NCI-H510A treated with DMSO at 0.1 percent for 48 hours (cell line): ENCODE data around the gene UBN2.
"Not testable (repeated sequence)": the region's sequence is repeated elsewhere in the genome, so short reads cannot be mapped to it uniquely, and the experiment has no call there.

Source experiments
- DNase-seq: peaks from one replicate; lab custom pipeline; 2025; lab: John Stamatoyannopoulos, UW

Gene UBN2

GRCh38 chr7:139230774-139231512 is at the start of gene UBN2:
UBN2 (plus strand) TSS chr7:139231237; CDS start chr7:139231485, 248 bp downstream.
- DNase-seq = peak; percentile 78

GRCh38 chr7:139181404-139181803 is 49.6 kb upstream of the UBN2 start:
- DNase-seq = no peak

GRCh38 chr7:139182363-139182762 is 48.7 kb upstream of the UBN2 start:
- no peak for DNase-seq

GRCh38 chr7:139183251-139183650 is 47.8 kb upstream of the UBN2 start:
- DNase-seq = no peak

DNA sequence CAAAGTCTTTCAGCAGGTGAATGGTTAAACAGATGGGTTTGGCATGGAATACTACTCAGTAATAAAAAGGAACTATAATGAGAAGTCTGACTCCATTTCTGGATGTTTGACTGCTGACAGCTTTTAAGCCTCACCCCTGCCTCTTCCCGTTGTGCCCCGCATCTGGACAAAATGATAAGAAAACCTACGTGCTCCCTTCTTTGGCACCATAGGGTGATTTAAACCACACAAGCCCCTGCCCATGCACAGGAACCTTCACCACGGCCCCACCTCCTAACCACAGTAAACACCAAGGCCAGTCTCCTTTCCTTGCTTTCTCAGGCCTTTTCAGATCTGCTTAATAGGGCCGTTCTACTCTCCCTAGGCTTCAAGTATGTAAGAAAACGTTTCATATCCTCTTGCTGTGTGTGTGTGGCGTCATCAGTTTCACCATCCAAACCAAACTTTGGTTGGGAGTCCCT is 47.1 kb upstream of the UBN2 start:
- DNase-seq = no peak

GRCh38 chr7:139186146-139186545 is 44.9 kb upstream of the UBN2 start:
- DNase-seq = no peak

- DNase-seq = no peak
Observed at GRCh38 chr7:139189357-139189756, 41.7 kb upstream of the UBN2 start.

DNA sequence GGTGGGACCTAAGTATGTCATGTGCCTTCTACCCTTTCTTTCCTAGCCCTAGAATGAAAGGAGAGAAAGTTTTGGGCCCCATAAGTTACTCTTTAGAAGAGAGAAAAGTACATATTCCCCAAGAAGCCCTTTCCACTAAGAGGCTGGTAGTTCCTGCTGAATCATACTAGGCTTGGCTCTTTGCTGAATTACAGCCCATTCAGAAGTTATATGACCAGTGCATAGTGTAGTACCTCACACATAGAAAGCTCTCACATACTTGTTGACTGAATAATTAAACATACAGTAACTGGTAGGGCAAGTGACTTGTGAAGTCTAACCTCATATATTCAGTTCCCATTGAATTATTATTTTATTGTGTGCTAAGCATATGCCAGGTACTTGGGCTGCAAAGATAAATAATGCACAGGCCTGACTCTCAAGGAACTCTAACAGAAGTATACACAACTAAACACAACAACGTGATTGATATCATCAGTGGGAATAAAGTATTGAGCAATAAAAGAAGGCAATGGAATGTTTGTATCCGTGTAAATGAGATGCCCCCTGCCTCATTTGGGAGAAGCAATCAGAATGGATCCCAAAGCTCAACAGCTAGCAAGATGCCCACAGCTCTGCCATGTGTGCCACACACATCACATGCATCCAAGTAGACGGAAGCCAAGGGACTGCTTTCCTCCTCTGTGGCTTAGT is 38.9 kb upstream of the UBN2 start:
- DNase-seq = no peak

DNA sequence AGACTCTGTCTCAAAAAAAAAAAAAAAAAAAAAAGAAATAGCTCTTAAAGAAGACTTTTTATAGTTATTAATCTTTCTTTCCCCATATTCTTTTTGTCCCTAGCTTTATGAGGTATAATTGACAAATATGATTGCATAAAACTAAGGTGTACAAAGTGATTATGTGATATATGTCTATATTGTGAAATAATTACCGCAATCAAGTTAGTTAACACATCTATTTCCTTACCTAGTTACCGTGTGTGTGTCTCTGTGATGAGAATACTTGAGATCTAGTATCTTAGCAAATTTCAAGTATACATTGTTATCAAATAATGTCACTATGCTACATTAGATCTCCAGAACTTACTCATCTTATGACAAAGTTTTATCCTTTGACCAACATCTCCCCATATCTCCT is 30.7 kb upstream of the UBN2 start:
- no peak for DNase-seq

- DNase-seq = no peak
Observed at GRCh38 chr7:139203992-139204391, 27.0 kb upstream of the UBN2 start.

GRCh38 chr7:139205843-139206242 is 25.2 kb upstream of the UBN2 start:
- DNase-seq = no peak

- DNase-seq = no peak
Observed at GRCh38 chr7:139212133-139212532, 18.9 kb upstream of the UBN2 start.

DNA sequence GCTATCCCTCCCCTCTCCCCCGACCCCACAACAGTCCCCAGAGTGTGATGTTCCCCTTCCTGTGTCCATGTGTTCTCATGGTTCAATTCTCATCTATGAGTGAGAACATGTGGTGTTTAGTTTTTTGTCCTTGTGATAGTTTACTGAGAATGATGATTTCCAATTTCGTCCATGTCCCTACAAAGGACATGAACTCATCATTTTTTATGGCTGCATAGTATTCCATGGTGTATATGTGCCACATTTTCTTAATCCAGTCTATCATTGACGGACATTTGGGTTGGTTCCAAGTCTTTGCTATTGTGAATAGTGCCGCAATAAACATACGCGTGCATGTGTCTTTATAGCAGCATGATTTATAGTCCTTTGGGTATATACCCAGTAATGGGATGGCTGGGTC is 17.5 kb upstream of the UBN2 start:
- DNase-seq = not testable (repeated sequence)

DNA sequence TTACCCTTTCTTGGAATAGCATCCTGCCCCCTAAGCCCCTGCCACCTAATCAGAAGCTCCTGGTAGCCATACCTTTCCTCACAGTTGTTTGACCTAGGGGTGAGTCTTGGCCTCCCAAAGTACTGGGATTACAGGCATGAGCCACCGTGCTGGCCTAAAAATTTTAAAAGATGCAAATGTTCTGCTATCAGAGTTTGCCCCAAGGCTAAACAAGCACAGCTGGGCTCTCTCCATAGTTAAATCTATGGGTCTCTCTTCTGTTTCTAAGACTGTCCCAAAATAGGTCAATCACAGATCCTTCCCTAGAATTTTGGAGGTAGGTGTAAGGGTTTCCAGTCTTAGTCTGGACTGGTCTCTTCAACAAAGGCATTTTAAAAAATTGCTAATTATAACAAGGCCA is 12.9 kb upstream of the UBN2 start:
- no peak for DNase-seq

- DNase-seq = no peak
Observed at GRCh38 chr7:139224219-139224618, 6.8 kb upstream of the UBN2 start.

DNA sequence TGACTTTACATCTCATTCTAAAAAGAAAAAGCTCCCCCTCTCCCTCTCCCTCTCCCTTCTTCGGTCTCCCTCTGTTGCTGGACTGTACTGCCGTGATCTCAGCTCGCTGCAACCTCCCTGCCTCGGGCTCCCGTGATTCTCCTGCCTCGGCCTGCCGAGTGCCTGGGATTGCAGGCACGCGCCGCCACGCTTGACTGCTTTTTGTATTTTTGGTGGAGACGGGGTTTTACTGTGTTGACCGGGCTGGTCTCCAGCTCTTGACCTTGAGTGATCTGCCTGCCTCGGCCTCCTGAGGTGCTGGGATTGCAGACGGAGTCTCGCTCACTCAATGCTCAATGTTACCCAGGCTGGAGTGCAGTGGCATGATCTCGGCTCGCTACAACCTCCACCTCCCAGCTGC is 6.2 kb upstream of the UBN2 start:
- DNase-seq = not testable (repeated sequence)

DNA sequence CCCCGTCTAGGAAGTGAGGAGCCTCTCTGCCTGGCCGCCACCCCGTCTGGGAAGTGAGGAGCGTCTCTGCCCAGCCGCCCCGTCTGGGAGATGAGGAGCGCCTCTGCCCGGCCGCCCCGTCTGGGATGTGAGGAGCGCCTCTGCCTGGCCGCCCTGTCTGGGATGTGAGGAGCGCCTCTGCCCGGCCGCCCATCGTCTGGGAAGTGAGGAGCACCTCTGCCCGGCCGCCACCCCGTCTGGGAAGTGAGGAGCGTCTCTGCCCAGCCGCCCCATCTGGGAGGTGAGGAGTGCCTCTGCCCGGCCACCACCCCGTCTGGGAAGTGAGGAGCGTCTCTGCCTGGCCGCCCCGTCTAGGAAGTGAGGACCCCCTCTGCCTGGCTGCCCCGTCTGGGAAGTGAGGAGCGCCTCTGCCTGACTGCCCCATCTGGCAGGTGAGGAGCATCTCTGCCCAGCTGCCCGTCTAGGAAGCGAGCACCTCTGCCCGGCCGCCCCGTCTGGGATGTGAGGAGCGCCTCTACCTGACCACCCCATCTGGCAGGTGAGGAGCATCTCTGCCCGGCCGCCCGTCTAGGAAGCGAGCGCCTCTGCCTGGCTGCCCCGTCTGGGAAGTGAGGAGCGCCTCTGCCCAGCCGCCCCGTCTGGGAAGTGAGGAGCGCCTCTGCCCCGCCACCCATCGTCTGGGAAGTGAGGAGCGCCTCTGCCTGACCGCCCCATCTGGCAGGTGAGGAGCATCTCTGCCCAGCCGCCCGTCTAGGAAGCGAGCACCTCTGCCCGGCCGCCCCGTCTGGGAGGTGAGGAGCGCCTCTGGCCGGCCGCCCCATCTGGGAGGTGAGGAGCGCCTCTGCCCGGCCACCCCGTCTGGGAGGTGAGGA is 5.5 kb upstream of the UBN2 start:
- DNase-seq = not testable (repeated sequence)

DNA sequence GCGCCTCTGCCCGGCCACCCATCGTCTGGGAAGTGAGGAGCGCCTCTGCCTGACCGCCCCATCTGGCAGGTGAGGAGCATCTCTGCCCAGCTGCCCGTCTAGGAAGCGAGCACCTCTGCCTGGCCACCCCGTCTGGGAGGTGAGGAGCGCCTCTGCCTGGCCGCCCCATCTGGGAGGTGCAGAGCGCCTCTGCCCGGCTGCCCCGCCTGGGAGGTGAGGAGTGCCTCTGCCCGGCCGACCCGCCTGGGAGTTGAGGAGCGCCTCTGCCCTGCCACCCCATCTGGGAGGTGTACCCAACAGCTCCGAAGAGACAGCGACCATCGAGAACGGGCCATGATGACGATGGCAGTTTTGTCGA is 4.9 kb upstream of the UBN2 start:
- not testable (repeated sequence) for DNase-seq

DNA sequence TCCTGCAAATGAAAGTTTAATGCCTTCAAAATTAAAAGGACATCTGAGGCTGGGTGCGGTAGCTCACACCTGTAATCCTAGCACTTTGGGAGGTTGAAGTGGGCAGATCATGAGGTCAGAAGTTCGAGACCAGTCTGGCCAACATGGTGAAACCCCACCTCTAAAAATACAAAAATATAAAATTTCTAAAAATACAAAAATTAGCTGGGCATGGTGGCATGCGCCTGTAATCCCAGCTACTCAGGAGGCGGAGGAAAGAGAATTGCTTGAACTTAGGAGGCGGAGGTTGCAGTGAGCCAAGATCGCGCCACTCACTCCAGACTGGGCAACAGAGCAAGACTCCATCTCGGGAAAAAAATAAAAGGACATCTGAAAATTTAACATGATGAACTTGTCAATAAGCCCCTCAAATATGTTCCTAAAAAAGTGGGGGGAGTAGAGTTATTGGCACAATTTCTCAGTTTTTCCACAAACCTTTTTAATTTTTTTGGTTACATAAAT is 4.0 kb upstream of the UBN2 start:
- DNase-seq = not testable (repeated sequence)

- DNase-seq = no peak
Observed at GRCh38 chr7:139230023-139230422, 1.0 kb upstream of the UBN2 start.

DNA sequence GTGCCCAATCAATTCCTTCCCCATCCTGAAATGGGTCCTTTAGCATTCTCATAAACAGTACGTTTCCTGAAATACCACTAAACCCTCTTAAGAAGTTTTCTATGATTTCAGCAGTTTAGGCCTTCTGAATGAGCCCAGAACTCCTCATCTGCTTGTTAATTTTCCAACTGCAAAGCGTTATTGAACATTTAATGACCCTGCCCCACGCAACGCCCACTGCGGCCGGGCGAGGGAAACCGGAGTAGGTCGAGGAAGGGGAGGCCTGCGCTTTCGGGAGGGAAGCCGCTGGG is 608 bp upstream of the UBN2 start:
- DNase-seq = no peak

GRCh38 chr7:139231513-139232376 is 708 bp downstream of the UBN2 start:
- peak; percentile 8 for DNase-seq
